ENCODE results near the gene SNAPC1.
A peak's percentile ranks its signal among the peaks of the same experiment; 100 is the strongest.
"Not testable (repeated sequence)": the region's sequence is repeated elsewhere in the genome, so short reads cannot be mapped to it uniquely, and the experiment has no call there.

The SNAPC1 gene

DNA sequence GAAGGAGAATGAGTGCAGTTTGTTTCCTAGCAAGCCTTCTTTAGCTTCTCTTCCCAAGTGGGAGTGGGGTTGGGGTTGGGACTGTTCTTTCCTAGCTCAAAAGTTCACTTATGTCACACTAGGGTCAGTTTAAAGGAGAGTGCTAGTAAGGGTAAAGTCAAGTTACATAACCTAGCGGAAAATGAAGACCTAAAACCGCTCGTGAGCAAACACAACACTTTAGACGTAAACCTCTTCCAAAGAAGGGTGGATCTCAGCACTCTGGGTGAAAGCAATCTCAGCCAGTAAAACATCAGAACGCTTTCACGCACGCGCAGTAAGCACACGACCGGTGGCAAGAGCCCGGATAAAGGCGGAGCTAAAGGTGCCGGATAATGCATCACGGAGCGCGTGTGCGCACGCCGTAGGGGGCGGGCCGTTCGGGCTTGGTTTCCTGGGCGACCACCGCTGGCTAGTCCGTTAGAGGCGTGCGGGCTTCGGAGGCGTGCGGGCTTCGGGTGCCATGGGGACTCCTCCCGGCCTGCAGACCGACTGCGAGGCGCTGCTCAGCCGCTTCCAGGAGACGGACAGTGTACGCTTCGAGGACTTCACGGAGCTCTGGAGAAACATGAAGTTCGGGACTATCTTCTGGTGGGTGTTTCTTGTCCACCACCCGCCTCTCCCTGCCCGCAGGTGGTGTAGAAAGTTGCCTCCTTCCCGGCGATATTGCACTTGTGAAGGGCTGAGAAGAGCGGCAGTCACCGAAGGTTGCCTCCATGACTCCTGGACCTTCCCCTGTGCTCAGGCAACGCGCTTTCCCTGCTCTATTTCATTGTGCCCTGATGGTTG is at the start of gene SNAPC1:
TSS of gene SNAPC1 (plus strand) at position 462 of the 828 bp plus-strand sequence. CDS start at position 503, 41 bp downstream.
- peak; percentile 95 to 98 for DNase-seq

DNA sequence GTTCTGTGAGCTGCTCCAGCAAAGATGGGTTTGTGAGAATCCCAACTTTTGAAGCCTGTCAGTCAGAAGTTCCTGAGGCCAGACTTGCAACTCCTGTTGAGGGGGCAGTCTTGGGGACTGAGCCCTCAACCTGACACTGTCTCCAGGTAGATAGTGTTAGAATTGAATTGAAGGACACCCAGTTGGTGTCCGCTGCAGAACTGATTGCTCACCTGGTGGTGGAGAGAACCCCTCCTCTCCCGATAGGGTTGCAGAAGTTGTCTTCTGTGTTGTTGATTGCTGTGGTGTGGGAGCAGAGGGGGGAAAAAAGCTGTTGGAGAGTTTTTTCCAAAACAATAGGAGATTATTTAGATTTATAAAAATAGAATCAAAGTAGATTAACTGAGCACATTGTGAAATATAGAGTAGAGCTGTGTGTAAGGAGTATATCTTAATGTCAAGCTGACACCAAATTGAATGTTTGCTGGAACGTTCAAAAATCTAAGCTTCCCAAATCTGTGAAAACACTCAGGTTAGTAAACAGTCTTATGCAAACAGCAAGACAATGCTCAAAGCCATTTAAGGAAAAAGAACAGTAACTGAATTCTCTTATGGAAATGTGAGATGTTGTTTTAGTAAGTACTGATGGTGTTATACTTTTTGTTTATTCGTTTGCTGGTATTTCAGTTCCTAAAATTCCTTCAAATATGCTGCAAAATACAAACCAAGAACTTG is 48.3 kb upstream of the SNAPC1 start:
- DNase-seq = no peak

DNA sequence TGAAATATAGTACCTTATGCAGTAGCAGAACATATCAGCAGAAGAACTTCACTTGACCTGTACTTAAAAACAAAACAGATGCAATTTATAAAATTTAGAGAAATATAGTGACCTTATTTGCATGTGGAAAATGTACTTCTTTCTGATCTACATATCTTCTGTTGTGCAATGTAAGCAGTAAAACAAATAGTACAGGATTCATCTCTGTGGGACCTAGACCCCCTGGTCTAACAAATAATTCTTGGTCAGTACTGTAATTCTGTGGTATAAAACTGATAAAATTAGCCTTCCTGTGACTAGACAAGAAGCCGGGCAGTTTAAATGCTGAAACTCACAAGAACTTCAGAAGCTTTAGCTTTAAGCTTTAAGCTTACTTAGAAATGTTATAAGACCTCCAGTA is 45.3 kb upstream of the SNAPC1 start:
- DNase-seq = no peak

- no peak for DNase-seq
Measured at GRCh38 chr14:61718039-61718438, 44.2 kb upstream of the SNAPC1 start.

- DNase-seq = no peak
Measured at GRCh38 chr14:61719344-61720293, 42.6 kb upstream of the SNAPC1 start.

- no peak for DNase-seq
Measured at GRCh38 chr14:61720294-61720661, 41.9 kb upstream of the SNAPC1 start.

GRCh38 chr14:61720741-61721140 is 41.5 kb upstream of the SNAPC1 start:
- no peak for DNase-seq

- DNase-seq = no peak
Measured at GRCh38 chr14:61724133-61724532, 38.1 kb upstream of the SNAPC1 start.

DNA sequence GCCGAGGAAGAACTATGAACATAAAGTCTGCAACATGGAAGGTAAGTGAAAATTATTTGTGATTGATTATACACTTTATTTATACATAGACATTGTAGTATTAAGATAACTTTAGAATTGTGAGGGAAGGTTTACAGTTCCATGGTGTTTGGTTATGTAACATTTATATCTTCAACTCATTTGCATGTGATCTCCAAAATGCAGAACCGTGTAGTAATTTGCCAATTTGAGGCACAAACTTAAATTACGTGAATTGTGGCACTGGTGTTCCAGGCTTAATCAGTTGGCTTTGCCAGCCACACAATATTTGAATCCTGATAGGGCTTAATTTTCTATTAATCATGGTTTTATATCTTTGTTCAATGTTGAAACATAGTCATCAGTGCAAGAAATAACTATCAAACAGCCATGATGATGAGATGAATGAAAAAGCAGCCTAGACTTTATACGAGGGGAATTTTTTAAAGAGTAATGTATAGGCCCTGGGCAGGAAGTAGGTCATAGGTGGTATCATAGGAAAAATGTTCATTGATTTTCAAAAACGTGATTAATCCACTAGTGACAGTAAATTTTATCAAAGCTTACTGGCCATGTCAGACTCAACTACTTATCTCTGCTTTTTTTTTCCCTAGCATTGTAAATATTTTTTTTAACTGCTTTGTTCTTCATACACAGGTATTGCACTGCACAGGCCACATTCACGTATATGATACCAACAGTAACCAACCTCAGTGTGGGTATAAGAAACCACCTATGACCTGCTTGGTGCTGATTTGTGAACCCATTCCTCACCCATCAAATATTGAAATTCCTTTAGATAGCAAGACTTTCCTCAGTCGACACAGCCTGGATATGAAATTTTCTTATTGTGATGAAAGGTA is 35.2 kb upstream of the SNAPC1 start:
- no peak for DNase-seq

DNA sequence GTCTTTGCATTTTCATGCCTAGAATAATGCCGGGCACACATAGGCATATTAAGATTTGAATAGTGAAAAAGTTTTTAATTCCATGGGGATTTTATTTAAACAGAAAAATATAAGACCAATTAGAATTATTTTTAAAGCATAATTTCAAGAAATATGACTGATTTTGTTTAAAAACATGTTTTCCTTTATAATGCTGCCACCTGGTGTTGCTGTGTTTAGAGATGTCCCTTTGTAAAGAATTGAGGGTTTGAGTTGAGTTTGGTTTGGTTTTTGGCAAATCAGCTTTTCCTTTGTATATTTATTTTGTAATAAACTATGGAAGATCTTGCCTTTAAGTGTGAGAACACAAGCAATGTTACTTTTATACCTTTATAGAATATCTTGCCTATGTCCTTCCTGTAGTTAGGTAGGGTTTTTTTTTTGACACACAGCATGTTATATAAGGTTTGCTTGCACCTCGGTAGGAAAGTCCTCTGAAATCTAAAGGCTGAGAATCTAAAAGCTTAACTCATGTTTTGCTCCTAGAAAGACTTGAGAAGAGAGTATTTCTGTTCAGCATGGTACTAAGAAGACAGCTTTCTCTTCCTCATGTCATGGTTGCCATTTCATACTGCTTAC is 31.4 kb upstream of the SNAPC1 start:
- DNase-seq = no peak

DNA sequence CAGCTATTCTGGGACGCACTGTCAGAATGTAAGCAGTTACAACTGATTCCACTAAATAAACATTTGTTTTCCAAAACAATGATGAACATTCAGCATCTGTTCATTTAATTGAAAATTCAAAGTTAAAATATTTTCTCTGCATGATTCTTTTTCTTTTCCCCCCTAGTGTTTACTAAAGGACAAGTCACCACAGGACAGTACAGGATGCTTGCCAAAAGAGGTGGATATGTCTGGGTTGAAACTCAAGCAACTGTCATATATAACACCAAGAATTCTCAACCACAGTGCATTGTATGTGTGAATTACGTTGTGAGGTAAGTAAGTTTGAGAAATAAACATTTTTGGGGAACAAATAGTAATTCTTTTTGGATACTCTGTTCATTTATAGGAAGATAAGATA is 28.2 kb upstream of the SNAPC1 start:
- DNase-seq = no peak

GRCh38 chr14:61736751-61737150 is 25.5 kb upstream of the SNAPC1 start:
- no peak for DNase-seq

DNA sequence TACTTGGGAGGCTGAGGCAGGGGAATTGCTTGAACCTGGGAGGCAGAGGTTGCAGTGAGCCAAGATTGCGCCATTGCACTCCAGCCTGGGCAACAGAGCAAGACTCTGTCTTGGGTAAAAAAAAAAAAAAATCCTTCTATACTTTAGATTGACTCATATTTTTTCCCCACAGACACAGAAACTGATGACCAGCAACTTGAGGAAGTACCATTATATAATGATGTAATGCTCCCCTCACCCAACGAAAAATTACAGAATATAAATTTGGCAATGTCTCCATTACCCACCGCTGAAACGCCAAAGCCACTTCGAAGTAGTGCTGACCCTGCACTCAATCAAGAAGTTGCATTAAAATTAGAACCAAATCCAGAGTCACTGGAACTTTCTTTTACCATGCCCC is 24.3 kb upstream of the SNAPC1 start:
- no peak for DNase-seq

DNA sequence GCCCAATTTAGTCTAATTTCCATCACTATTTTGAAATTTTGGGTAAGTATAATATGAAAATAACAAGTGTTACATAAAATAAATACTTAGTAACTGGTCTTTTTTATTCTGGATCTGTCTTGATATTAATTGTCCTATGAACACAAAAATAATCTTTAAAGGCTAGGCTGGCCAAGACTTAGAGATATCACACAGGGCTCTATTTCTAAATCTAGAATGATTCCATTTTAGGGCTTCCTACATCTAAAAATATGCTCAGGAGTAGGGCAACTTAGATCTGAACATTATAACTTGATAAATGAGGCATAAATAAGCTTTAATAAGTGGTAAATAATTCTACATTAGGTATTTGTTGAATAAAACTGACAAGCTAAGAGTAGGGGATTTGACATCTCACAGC is 23.1 kb upstream of the SNAPC1 start:
- DNase-seq = no peak

GRCh38 chr14:61742371-61742770 is 19.8 kb upstream of the SNAPC1 start:
- no peak for DNase-seq

GRCh38 chr14:61744238-61744637 is 18.0 kb upstream of the SNAPC1 start:
- DNase-seq = no peak

DNA sequence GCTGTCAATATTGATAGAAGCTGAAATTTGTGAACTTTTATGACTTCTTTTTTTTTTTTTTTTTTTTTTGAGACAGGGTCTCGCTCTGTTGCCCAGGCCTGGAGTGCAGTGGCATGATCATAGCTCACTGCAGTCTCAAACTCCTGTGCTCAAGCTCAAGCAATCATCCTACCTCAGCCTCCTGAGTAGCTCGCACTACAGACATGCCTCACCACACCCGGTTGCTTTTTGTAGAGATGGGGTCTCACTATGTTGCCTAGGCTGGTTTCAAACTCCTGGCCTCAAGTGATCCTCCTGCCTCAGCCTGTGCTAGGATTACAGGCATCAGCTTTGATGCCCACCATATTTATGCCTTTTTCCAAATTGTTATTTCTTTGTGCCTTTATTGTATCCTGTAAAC is 15.9 kb upstream of the SNAPC1 start:
- not testable (repeated sequence) for DNase-seq

- DNase-seq = no peak
Measured at GRCh38 chr14:61746881-61747280, 15.3 kb upstream of the SNAPC1 start.

DNA sequence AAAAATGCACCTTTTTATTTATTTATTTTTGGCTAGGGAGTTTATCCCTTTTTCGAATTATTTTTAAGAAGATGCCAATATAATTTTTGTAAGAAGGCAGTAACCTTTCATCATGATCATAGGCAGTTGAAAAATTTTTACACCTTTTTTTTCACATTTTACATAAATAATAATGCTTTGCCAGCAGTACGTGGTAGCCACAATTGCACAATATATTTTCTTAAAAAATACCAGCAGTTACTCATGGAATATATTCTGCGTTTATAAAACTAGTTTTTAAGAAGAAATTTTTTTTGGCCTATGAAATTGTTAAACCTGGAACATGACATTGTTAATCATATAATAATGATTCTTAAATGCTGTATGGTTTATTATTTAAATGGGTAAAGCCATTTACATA is 14.9 kb upstream of the SNAPC1 start:
- no peak for DNase-seq

GRCh38 chr14:61749264-61749663 is 13.0 kb upstream of the SNAPC1 start:
- no peak for DNase-seq

- no peak for DNase-seq
Measured at GRCh38 chr14:61749867-61750266, 12.4 kb upstream of the SNAPC1 start.

Measured in NCI-H1930 (cell line).